Neural progenitor cell (in vitro differentiated cells): ENCODE data around the gene WDR43. TPM values are rescaled to one million over a fixed set of nuclear protein-coding genes. Genes with fewer than 3 reads are reported as not detected.
A peak's percentile ranks its signal among the peaks of the same experiment; 100 is the strongest.

Experiments used
- DNase-seq: peaks from one replicate; pipeline ENCODE4 v3.0.0-alpha.2; 2016; ENCODE audit warnings: low spot score
- H2AFZ ChIP-seq: fragments of 200-600 bp; sonication (generic); replicated peaks from 2 replicates; pipeline ENCODE4 v1.6.1; 2016; ENCODE audit warnings: antibody characterized with exemption
- H3F3A ChIP-seq: fragments of 200-600 bp; sonication (generic); 2 replicates; pipeline ENCODE4 v1.6.1; 2016; ENCODE audit warnings: antibody characterized with exemption, low read depth
- H3K27ac ChIP-seq: fragments of 200-600 bp; sonication (generic); 2 replicates; pipeline ENCODE4 v1.5.1; 2016; ENCODE audit warnings: mild to moderate bottlenecking
- H3K27me3 ChIP-seq: fragments of 200-600 bp; sonication (generic); 2 replicates; pipeline ENCODE4 v1.6.1; 2016; ENCODE audit warnings: mild to moderate bottlenecking, moderate library complexity
- H3K36me3 ChIP-seq: fragments of 200-600 bp; sonication (generic); 2 replicates; pipeline ENCODE4 v1.5.1; 2016
- H3K4me1 ChIP-seq: fragments of 200-600 bp; sonication (generic); 2 replicates; pipeline ENCODE4 v1.6.1; 2016; ENCODE audit warnings: mixed run types
- H3K4me2 ChIP-seq: fragments of 200-600 bp; sonication (generic); 2 replicates; pipeline ENCODE4 v1.6.1; 2016
- H3K4me3 ChIP-seq: fragments of 200-600 bp; sonication (generic); 2 replicates; pipeline ENCODE4 v1.5.1; 2016
- H3K79me2 ChIP-seq: fragments of 200-600 bp; sonication (generic); 2 replicates; pipeline ENCODE4 v1.6.1; 2016; ENCODE audit warnings: low read depth
- H3K9ac ChIP-seq: fragments of 200-600 bp; sonication (generic); 2 replicates; pipeline ENCODE4 v1.6.1; 2016
- H3K9me3 ChIP-seq: fragments of 200-600 bp; sonication (generic); 2 replicates; pipeline ENCODE4 v1.5.1; 2016; ENCODE audit warnings: low read depth
- H4K20me1 ChIP-seq: fragments of 200-600 bp; sonication (generic); 2 replicates; pipeline ENCODE4 v1.6.1; 2016; ENCODE audit warnings: low read depth
- H3K27ac Mint-ChIP-seq: 3 replicates; pipeline ENCODE4 v1.8.0; 2021; ENCODE audit warnings: mixed read lengths
- H3K27me3 Mint-ChIP-seq: 2 replicates; pipeline ENCODE4 v1.8.0; 2022; ENCODE audit warnings: low read depth, mild to moderate bottlenecking, inconsistent platforms, moderate library complexity, mixed read lengths; ENCODE audit not compliant: insufficient read depth
- H3K36me3 Mint-ChIP-seq: 3 replicates; pipeline ENCODE4 v1.8.0; 2021; ENCODE audit warnings: mixed read lengths
- H3K4me1 Mint-ChIP-seq: 3 replicates; pipeline ENCODE4 v1.8.0; 2021; ENCODE audit warnings: mixed read lengths
- H3K4me3 Mint-ChIP-seq: 3 replicates; pipeline ENCODE4 v1.8.0; 2021; ENCODE audit warnings: mild to moderate bottlenecking, moderate library complexity, mixed read lengths
- H3K9me3 Mint-ChIP-seq: 3 replicates; pipeline ENCODE4 v1.8.0; 2020; ENCODE audit warnings: mixed read lengths
- CTCF ChIP-seq: fragments of 200-600 bp; sonication (generic); IDR thresholded peaks from 2 replicates; pipeline ENCODE4 v1.5.1; 2017; ENCODE audit warnings: antibody characterized with exemption, mild to moderate bottlenecking
- EZH2 ChIP-seq: fragments of 200-600 bp; sonication (generic); IDR thresholded peaks from 2 replicates; pipeline ENCODE4 v1.6.1; 2017; ENCODE audit warnings: antibody characterized with exemption, mild to moderate bottlenecking, moderate library complexity
- EZH2phosphoT487 ChIP-seq: fragments of 200-600 bp; sonication (generic); IDR thresholded peaks from 2 replicates; pipeline ENCODE4 v1.6.1; 2017; ENCODE audit warnings: antibody characterized with exemption
- total RNA-seq: library from RNA; depleted of rRNA; stranded (reverse); fragments of >200 nt; gene quantifications from 2 replicates; pipeline ENCODE4 v1.2.3, GENCODE V29; 2015; ENCODE audit warnings: low replicate concordance

Gene WDR43
- total RNA-seq, 1 donor from 2014 or later, result 139 TPM

GRCh38 chr2:28895189-28895893 is 874 bp downstream of the WDR43 start:
- peaks cover 7% of the 10 kb centered on the region for H3F3A ChIP-seq
- no peaks in the 10 kb centered on the region for H3K36me3 Mint-ChIP-seq
- peaks cover 10% of the 10 kb centered on the region for H3K4me1 ChIP-seq
- peaks cover 59% of the 10 kb centered on the region for H3K79me2 ChIP-seq
- peak; percentile 17 for DNase-seq
- no peaks in the 10 kb centered on the region for H3K9me3 Mint-ChIP-seq
- peak overlapping the region; percentile 93 for H3K9ac ChIP-seq
- H3K9me3 ChIP-seq, result no peaks in the 10 kb centered on the region
- TF ChIP-seq EZH2, result no peak
- no peak for TF ChIP-seq CTCF
- TF ChIP-seq EZH2phosphoT487, result no peak
- peaks cover 28% of the 10 kb centered on the region for H3K27me3 ChIP-seq
- peak overlapping the region; percentile 94 for H3K4me3 Mint-ChIP-seq
- peak overlapping the region; percentile 94 for H3K4me3 ChIP-seq
- peaks cover 54% of the 10 kb centered on the region for H4K20me1 ChIP-seq
- peak overlapping the region; percentile 96 for H3K4me2 ChIP-seq
- peak overlapping the region; percentile 62 for H3K27ac ChIP-seq
- H2AFZ ChIP-seq, result no peak overlapping the region
- peaks cover 19% of the 10 kb centered on the region for H3K4me1 Mint-ChIP-seq
- peak overlapping the region; percentile 64 for H3K27ac Mint-ChIP-seq
- no peaks in the 10 kb centered on the region for H3K36me3 ChIP-seq
- no peaks in the 10 kb centered on the region for H3K27me3 Mint-ChIP-seq

GRCh38 chr2:28896906-28897305 is 2.4 kb downstream of the WDR43 start:
- Mint-ChIP-seq H3K27ac (no peak overlapping the region), H3K4me1 (peaks cover 19% of the 10 kb centered on the region), H3K27me3 (no peaks in the 10 kb centered on the region), H3K36me3 (no peaks in the 10 kb centered on the region), H3K9me3 (no peaks in the 10 kb centered on the region), H3K4me3 (peak overlapping the region; percentile 42)
- H3K9me3 ChIP-seq, result no peaks in the 10 kb centered on the region
- H3K36me3 ChIP-seq, result no peaks in the 10 kb centered on the region
- peaks cover 12% of the 10 kb centered on the region for H3K27me3 ChIP-seq
- H4K20me1 ChIP-seq, result peaks cover 70% of the 10 kb centered on the region
- peaks cover 75% of the 10 kb centered on the region for H3K79me2 ChIP-seq
- peak overlapping the region; percentile 96 for H3K4me2 ChIP-seq
- no peak overlapping the region for H3K27ac ChIP-seq
- H3F3A ChIP-seq, result peaks cover 7% of the 10 kb centered on the region
- H3K4me1 ChIP-seq, result peaks cover 17% of the 10 kb centered on the region
- H3K4me3 ChIP-seq, result peak overlapping the region; percentile 94
- H2AFZ ChIP-seq, result no peak overlapping the region
- DNase-seq, result no peak
- TF ChIP-seq EZH2 (no peak), CTCF (no peak), EZH2phosphoT487 (no peak)
- no peak overlapping the region for H3K9ac ChIP-seq

GRCh38 chr2:28898048-28898447 is 3.6 kb downstream of the WDR43 start:
- Histone ChIP-seq H3K9ac (no peak overlapping the region), H4K20me1 (peaks cover 81% of the 10 kb centered on the region), H3K36me3 (peaks cover 3% of the 10 kb centered on the region), H3F3A (peaks cover 5% of the 10 kb centered on the region), H3K27ac (no peak overlapping the region), H3K4me1 (peaks cover 17% of the 10 kb centered on the region), H3K79me2 (peaks cover 86% of the 10 kb centered on the region), H3K4me2 (peak overlapping the region; percentile 96), H3K4me3 (no peak overlapping the region), H3K27me3 (peaks cover under 1% of the 10 kb centered on the region), H3K9me3 (no peaks in the 10 kb centered on the region), H2AFZ (no peak overlapping the region)
- DNase-seq, result no peak
- no peaks in the 10 kb centered on the region for H3K36me3 Mint-ChIP-seq
- H3K27me3 Mint-ChIP-seq, result no peaks in the 10 kb centered on the region
- no peak overlapping the region for H3K27ac Mint-ChIP-seq
- TF ChIP-seq EZH2phosphoT487 (no peak), CTCF (no peak), EZH2 (no peak)
- H3K4me3 Mint-ChIP-seq, result no peak overlapping the region
- no peaks in the 10 kb centered on the region for H3K9me3 Mint-ChIP-seq
- H3K4me1 Mint-ChIP-seq, result peaks cover 19% of the 10 kb centered on the region
